ENCODE measurements around the gene GUK1. TPM values are rescaled to one million over a fixed set of nuclear protein-coding genes. Genes with fewer than 3 reads are reported as not detected.

The GUK1 gene
- total RNA-seq, 2 experiments from 2014 or later: 154 to 197 TPM

DNA sequence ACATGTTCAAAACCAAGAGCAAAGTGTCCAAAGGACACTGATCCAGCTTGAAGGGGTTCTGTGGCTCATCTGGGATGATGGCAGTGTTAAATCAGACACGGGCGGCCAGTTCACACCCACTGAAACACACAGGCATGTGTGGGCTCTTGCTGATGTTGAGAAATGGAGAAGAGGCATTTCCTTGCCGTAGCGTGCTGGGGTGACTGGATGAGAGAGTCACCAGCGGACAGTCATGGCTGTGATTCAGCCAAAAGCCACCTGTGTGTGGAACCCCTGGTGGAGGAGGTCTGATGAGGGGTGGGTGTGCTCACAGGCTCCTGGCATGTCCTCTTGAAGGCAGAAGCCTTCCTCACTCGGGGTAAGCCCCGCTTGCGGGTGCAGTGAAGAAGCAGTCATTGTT lies 44.1 kb upstream of the GUK1 start:
- no peak overlapping the region for H3K27ac ChIP-seq (ENCODE audit: low read depth, low read length, poor library complexity, severe bottlenecking)
- ChIA-PET POLR2A (no interaction called here), CTCF (ENCODE audit: unreplicated experiment) (no interaction called here)
- peaks cover 99% of the 10 kb centered on the region for H3K36me3 ChIP-seq (ENCODE audit: insufficient read depth, low read length)
- DNase-seq (ENCODE audit: low spot score): no peak
- no peak for TF ChIP-seq EZH2phosphoT487 (IDR thresholded peaks at IDR 0.05; ENCODE audit: borderline replicate concordance, low read depth, low read length)
- TF ChIP-seq, protein P1, sequence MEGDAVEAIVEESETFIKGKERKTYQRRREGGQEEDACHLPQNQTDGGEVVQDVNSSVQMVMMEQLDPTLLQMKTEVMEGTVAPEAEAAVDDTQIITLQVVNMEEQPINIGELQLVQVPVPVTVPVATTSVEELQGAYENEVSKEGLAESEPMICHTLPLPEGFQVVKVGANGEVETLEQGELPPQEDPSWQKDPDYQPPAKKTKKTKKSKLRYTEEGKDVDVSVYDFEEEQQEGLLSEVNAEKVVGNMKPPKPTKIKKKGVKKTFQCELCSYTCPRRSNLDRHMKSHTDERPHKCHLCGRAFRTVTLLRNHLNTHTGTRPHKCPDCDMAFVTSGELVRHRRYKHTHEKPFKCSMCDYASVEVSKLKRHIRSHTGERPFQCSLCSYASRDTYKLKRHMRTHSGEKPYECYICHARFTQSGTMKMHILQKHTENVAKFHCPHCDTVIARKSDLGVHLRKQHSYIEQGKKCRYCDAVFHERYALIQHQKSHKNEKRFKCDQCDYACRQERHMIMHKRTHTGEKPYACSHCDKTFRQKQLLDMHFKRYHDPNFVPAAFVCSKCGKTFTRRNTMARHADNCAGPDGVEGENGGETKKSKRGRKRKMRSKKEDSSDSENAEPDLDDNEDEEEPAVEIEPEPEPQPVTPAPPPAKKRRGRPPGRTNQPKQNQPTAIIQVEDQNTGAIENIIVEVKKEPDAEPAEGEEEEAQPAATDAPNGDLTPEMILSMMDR (conservative IDR thresholded peaks at IDR 0.05; ENCODE audit: low read length): no peak
- no peaks in the 10 kb centered on the region for H3K4me1 ChIP-seq (ENCODE audit: insufficient read depth, low read length, poor library complexity, severe bottlenecking)
- no peak overlapping the region for H3K4me3 ChIP-seq (ENCODE audit: low read depth, low read length, poor library complexity, severe bottlenecking)
- H3K9me2 ChIP-seq (ENCODE audit: insufficient read depth, low read length): no peaks in the 10 kb centered on the region
- H3K4me2 ChIP-seq (ENCODE audit: low read length): no peak overlapping the region
- H4K20me1 ChIP-seq (ENCODE audit: insufficient read depth, low read length): peaks cover 25% of the 10 kb centered on the region
- peaks cover 25% of the 10 kb centered on the region for H3K9me3 ChIP-seq (ENCODE audit: low read length)
- intact Hi-C loops (cut with micrococcal nuclease; ENCODE audit: unreplicated experiment): no loop called here
- H2AFZ ChIP-seq (ENCODE audit: low read length): no peak overlapping the region
- no TSS peak for BruUV-seq (replicated peaks)
- peaks cover 62% of the 10 kb centered on the region for H3K79me2 ChIP-seq (ENCODE audit: insufficient read depth, low read depth, low read length)

DNA sequence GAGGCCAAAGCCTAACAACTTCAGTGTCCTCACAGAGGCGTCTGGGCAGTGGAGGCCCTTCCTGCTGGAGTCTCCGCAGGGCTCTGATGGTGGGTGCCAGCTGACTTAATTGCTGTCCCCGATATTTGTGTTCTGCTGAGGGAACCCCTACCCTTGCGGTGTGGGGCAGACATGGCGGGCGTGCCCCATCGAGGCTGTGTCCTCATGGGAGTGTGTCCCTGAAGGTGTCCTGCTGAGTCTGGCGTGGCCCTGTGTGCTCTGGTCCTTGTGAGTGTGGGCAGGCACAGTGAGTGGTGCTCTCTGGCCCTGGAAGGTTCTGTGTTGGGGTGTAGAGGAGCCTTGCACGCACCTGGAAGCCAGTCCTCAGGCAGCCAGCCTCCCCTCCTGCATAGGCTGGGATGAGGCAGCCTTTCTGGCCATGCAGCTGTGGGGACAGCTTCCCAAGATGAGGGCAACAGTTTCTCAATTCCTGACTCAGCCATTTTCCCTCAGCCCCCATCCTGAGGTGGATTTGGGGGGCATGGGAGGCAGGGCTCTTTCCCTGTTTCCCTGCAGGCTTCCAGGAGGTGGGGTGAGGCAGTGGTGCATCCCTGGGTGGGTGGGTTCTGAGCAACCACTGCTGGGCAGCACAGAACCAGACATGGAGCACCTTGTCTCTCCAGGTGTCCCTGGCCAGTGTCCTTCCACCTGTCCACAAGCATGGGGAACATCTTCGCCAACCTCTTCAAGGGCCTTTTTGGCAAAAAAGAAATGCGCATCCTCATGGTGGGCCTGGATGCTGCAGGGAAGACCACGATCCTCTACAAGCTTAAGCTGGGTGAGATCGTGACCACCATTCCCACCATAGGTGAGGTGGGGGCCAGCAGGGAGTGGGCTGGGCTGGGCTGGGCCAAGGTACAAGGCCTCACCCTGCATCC lies 43.4 kb upstream of the GUK1 start:
- no TSS peak for BruUV-seq (replicated peaks)
- H3K4me2 ChIP-seq (ENCODE audit: low read length): no peak overlapping the region
- POLR2A ChIA-PET: no interaction called here
- H4K20me1 ChIP-seq (ENCODE audit: insufficient read depth, low read length): peaks cover 21% of the 10 kb centered on the region
- peaks cover 25% of the 10 kb centered on the region for H3K9me3 ChIP-seq (ENCODE audit: low read length)
- H3K36me3 ChIP-seq (ENCODE audit: insufficient read depth, low read length): peaks cover 98% of the 10 kb centered on the region
- no peaks in the 10 kb centered on the region for H3K9me2 ChIP-seq (ENCODE audit: insufficient read depth, low read length)
- no peak for TF ChIP-seq EZH2phosphoT487 (IDR thresholded peaks at IDR 0.05; ENCODE audit: borderline replicate concordance, low read depth, low read length)
- TF ChIP-seq, protein P1 (conservative IDR thresholded peaks at IDR 0.05; ENCODE audit: low read length): no peak
- CTCF ChIA-PET (ENCODE audit: unreplicated experiment): no interaction called here
- intact Hi-C loops (cut with micrococcal nuclease; ENCODE audit: unreplicated experiment): no loop called here
- H3K4me1 ChIP-seq (ENCODE audit: insufficient read depth, low read length, poor library complexity, severe bottlenecking): peaks cover 7% of the 10 kb centered on the region
- no peak for DNase-seq (ENCODE audit: low spot score)
- H3K4me3 ChIP-seq (ENCODE audit: low read depth, low read length, poor library complexity, severe bottlenecking): no peak overlapping the region
- no peak overlapping the region for H3K27ac ChIP-seq (ENCODE audit: low read depth, low read length, poor library complexity, severe bottlenecking)
- peaks cover 54% of the 10 kb centered on the region for H3K79me2 ChIP-seq (ENCODE audit: insufficient read depth, low read depth, low read length)
- H2AFZ ChIP-seq (ENCODE audit: low read length): no peak overlapping the region
